ENCODE results near the gene RFNG.

GRCh38 chr17:82050761-82051641 is 610 bp downstream of the RFNG start:
- no peak for TF ChIP-seq MAZ (IDR thresholded peaks at IDR 0.05; ENCODE audit: borderline replicate concordance, low read depth, low read length)
- no peak for TF ChIP-seq CTCF (conservative IDR thresholded peaks at IDR 0.05; ENCODE audit: low read depth, low read length)
- no peak for TF ChIP-seq MAFK (IDR thresholded peaks at IDR 0.05; ENCODE audit: low read depth, low read length)
- no peak for TF ChIP-seq POLR2A (IDR thresholded peaks at IDR 0.05; ENCODE audit: low read depth, low read length)
- no peak for TF ChIP-seq RFX5 (IDR thresholded peaks at IDR 0.05; ENCODE audit: low read depth, low read length)
- no peak for TF ChIP-seq CEBPB (IDR thresholded peaks at IDR 0.05; ENCODE audit: low read depth, low read length)
- TF ChIP-seq CHD1 (IDR thresholded peaks at IDR 0.05; ENCODE audit: low read depth, low read length), result no peak
- TF ChIP-seq BHLHE40 (IDR thresholded peaks at IDR 0.05; ENCODE audit: low read depth, low read length), result no peak
- TF ChIP-seq SMC3 (IDR thresholded peaks at IDR 0.05; ENCODE audit: low read depth, low read length), result no peak
- TF ChIP-seq RCOR1 (IDR thresholded peaks at IDR 0.05; ENCODE audit: insufficient replicate concordance, low read length), result no peak
- TF ChIP-seq RAD21 (IDR thresholded peaks at IDR 0.05; ENCODE audit: low read length), result no peak
- TF ChIP-seq ELK1 (IDR thresholded peaks at IDR 0.05; ENCODE audit: borderline replicate concordance, low read depth, low read length), result no peak
